Dermis microvascular lymphatic vessel endothelial cell (primary cell): ENCODE results near the gene CEP112. TPM values are rescaled to one million over a fixed set of nuclear protein-coding genes. Genes with fewer than 3 reads are reported as not detected.
A peak's percentile ranks its signal among the peaks of the same experiment; 100 is the strongest.
"Not testable (repeated sequence)": the region's sequence is repeated elsewhere in the genome, so short reads cannot be mapped to it uniquely, and the experiment has no call there.

Experiments
- DNase-seq, 2 donors: peaks; one replicate each; pipeline versions ENCODE4 v3.0.0 to v3.0.0-alpha.2; 2010; ENCODE audit warnings: low read depth in 2 of 2
- total RNA-seq: library from RNA; depleted of rRNA; stranded (reverse); fragments of >200 nt; gene quantifications from 2 replicates; pipeline ENCODE4 v1.2.1, GENCODE V29; 2014

Gene CEP112
- total RNA-seq, 1 donor from 2014 or later, result 5.0 TPM

- DNase-seq, result no peak
Measured at GRCh38 chr17:65786479-65786878, 405.5 kb downstream of the CEP112 start.

- peak; percentile 55 to 93 for DNase-seq
Measured at GRCh38 chr17:65785109-65785508, 406.8 kb downstream of the CEP112 start.

- peak in 1 of 2 donors; percentile 64 for DNase-seq
Measured at GRCh38 chr17:65783845-65784334, 408.0 kb downstream of the CEP112 start.

- not testable (repeated sequence) for DNase-seq
Measured at GRCh38 chr17:65782104-65782706, 409.7 kb downstream of the CEP112 start.

- DNase-seq, result no peak
Measured at GRCh38 chr17:65780111-65780510, 411.8 kb downstream of the CEP112 start.

GRCh38 chr17:65776890-65777289 is 415.0 kb downstream of the CEP112 start:
- DNase-seq, result no peak

GRCh38 chr17:65774787-65775186 is 417.1 kb downstream of the CEP112 start:
- DNase-seq, result peak in 1 of 2 donors; percentile 75

- DNase-seq, result no peak
Measured at GRCh38 chr17:65772989-65773388, 418.9 kb downstream of the CEP112 start.

- DNase-seq, result no peak
Measured at GRCh38 chr17:65771704-65772103, 420.2 kb downstream of the CEP112 start.

- no peak for DNase-seq
Measured at GRCh38 chr17:65763786-65764185, 428.1 kb downstream of the CEP112 start.

GRCh38 chr17:65762973-65763372 is 429.0 kb downstream of the CEP112 start:
- no peak for DNase-seq

GRCh38 chr17:65759532-65759931 is 432.4 kb downstream of the CEP112 start:
- peak; percentile 3 to 40 for DNase-seq

GRCh38 chr17:65756760-65757159 is 435.2 kb downstream of the CEP112 start:
- no peak for DNase-seq

- no peak for DNase-seq
Measured at GRCh38 chr17:65755799-65756198, 436.1 kb downstream of the CEP112 start.

- no peak for DNase-seq
Measured at GRCh38 chr17:65754630-65755029, 437.3 kb downstream of the CEP112 start.

- DNase-seq, result no peak
Measured at GRCh38 chr17:65754081-65754480, 437.9 kb downstream of the CEP112 start.

GRCh38 chr17:65753348-65753747 is 438.6 kb downstream of the CEP112 start:
- no peak for DNase-seq

GRCh38 chr17:65751263-65751662 is 440.7 kb downstream of the CEP112 start:
- DNase-seq, result no peak

- DNase-seq, result peak; percentile 40 to 90
Measured at GRCh38 chr17:65750631-65751115, 441.3 kb downstream of the CEP112 start.

GRCh38 chr17:65750166-65750565 is 441.8 kb downstream of the CEP112 start:
- DNase-seq, result no peak

- DNase-seq, result peak; percentile 2 to 21
Measured at GRCh38 chr17:65749479-65749878, 442.5 kb downstream of the CEP112 start.

- peak; percentile 6 to 66 for DNase-seq
Measured at GRCh38 chr17:65745241-65745640, 446.7 kb downstream of the CEP112 start.

- peak in 1 of 2 donors; percentile 10 for DNase-seq
Measured at GRCh38 chr17:65743308-65743655, 448.7 kb downstream of the CEP112 start.
